ENCODE data around the gene IL17RD.

IL17RD gene

DNA sequence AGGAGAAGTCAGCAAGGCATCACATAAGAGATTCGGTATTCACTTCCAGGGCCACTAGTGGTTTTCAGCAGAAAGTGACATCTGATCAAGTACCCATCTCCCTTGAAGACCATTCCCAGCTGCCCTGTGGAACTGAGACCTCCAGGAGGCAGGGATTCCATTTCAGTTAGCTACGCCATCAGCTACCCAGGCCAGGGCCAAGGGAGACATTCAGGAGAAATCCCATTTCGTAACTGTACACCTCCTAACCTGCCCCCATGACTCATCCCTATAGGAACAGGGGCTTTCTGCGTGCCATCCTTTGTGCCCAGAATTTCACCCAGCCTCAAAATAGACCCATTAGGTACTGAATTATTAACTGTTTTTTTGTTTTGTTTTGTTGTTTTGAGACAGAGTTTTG, 79.9 kb downstream of the IL17RD start:
- TF ChIP-seq GATA2 (IDR thresholded peaks at IDR 0.05; ENCODE audit: low read depth, low read length) (no peak), GATA3 (IDR thresholded peaks at IDR 0.05; ENCODE audit: low read depth, low read length) (no peak)

DNA sequence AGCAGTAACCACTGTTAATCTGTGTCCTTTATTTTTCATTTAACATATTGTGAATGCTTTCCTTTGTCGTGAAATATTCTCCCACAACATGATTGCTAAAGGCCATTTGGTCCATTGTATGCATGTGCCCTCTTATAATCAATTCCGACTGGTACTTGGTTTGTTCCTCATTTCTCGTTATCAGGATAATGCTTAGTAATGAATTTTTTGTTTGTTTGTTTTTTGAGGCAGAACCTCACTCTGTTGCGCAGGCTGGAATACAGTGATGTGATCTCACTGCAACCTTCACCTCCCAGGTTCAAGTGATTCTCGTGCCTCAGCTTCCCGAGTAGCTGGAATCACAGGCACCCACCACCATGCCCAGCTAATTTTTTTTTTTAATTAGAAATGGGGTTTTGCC, 82.7 kb downstream of the IL17RD start:
- no peak for TF ChIP-seq GATA3 (IDR thresholded peaks at IDR 0.05; ENCODE audit: low read depth, low read length)
- no peak for TF ChIP-seq GATA2 (IDR thresholded peaks at IDR 0.05; ENCODE audit: low read depth, low read length)

DNA sequence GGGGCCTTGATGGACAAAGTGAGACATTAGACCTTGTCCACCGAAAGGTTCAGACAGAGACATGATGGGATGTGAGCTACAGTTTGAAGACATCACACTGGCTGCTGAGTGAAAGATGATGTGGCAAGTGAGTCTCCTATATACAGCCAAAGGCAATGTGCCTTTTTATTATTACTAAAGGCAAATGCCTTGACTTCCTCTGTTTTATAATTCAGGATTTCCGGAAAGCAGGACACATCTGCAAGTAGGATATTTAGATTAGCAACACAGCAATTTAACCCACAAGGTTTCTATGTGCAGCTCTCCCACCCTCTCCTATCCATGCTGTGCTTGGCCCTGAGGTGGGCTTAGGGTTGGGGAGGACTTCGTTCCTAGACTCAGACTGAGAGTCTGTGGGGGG, 84.0 kb downstream of the IL17RD start:
- TF ChIP-seq GATA3 (IDR thresholded peaks at IDR 0.05; ENCODE audit: low read depth, low read length) (no peak), GATA2 (IDR thresholded peaks at IDR 0.05; ENCODE audit: low read depth, low read length) (no peak)

DNA sequence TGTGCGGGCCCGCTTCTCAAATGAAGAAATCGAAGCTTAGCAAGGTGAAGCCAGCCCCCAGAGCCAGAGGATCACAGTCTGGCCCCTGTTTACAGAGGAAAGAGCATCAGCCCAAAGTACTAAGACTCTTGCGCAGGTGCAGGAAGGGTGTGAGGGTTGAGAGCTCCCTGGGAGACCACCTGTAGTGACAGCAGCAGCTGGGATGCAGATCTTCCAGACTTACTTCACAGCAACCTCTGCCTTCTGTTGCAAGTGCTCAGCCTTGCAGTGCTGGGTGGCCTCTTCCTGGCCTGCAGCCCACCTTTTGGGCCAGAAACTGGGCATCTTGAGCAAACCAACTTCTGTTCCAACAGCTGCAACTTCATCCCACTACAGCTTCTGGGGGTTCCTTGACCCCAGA, 85.0 kb downstream of the IL17RD start:
- TF ChIP-seq GATA3 (IDR thresholded peaks at IDR 0.05; ENCODE audit: low read depth, low read length) (no peak), GATA2 (IDR thresholded peaks at IDR 0.05; ENCODE audit: low read depth, low read length) (no peak)

DNA sequence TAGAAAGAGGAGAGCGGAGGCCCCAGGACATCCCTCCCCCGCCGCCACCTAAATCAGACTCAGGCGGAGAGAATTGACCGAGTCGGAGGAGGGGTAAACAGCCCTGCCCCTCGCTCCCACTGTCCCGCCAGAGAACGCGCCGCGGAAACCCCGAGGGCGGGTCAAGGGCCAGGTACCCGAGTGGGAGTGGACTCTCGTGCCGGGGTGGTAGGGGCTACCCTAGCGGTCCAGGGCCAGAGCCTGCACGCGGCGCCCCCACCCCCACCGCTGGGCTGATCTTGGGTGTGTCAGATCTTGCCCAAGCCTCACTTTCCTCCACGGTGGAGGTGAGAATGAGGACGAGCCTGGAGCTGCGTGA, 85.7 kb downstream of the IL17RD start:
- no peak for TF ChIP-seq GATA3 (IDR thresholded peaks at IDR 0.05; ENCODE audit: low read depth, low read length)
- TF ChIP-seq GATA2 (IDR thresholded peaks at IDR 0.05; ENCODE audit: low read depth, low read length): no peak

DNA sequence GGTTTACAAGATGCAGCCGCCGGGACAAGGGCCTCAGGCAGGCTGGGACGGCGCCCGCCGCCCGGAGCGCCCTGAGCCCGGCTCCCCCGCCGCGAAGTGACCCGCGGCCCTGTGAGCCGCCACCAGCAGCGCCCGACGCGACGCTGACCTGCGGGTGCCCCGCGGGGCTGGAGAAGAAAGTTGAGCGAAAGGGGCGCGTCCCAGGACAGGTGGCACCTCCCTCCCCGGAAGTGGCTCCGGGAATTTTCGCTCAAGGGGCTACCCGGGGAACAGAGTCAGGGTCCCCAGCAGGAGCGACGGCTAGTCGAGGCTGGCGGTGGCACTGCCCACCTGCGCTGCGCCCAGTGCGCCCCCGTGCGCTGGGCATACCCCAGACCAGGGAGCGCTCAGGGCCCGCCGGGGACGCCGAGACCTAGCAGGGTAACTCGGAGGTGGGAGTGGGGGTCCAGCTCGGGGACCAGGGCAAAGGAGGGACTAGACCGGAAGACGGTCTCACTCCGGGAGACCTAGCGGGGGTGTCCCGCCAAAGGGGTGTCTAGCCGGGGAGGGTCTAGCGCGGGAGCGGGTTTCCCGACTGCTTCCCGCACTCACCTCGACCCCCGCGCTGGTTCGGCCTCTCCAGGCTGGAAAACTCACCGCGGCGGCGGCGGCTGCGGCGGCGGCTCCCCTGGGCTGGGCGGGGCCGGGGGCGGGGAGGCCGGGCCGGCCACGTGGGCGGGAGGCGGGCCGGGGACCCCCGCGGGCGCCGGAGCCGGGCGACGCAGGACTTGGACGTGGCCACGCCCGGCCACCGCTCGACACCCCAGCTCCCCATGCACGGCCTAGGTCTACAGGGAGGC, 86.3 kb downstream of the IL17RD start:
- TF ChIP-seq GATA3 (IDR thresholded peaks at IDR 0.05; ENCODE audit: low read depth, low read length): no peak
- TF ChIP-seq GATA2 (IDR thresholded peaks at IDR 0.05; ENCODE audit: low read depth, low read length): no peak

DNA sequence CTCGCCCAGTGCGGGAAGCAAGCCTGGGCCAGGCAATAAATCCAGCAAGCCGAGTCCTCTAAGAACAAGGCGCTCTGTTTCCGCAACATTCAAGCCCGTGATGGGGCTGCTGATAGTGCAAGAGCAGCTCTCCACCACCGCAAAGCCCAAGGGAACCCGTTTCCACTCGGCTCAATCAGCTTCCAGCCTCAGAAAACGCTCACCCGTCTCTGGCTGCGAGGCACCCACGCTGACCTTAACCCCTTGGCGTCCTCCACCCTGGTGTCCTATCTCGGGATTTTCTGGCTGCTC, 86.9 kb downstream of the IL17RD start:
- TF ChIP-seq GATA2 (IDR thresholded peaks at IDR 0.05; ENCODE audit: low read depth, low read length): peak; percentile 89
- no peak for TF ChIP-seq GATA3 (IDR thresholded peaks at IDR 0.05; ENCODE audit: low read depth, low read length)

DNA sequence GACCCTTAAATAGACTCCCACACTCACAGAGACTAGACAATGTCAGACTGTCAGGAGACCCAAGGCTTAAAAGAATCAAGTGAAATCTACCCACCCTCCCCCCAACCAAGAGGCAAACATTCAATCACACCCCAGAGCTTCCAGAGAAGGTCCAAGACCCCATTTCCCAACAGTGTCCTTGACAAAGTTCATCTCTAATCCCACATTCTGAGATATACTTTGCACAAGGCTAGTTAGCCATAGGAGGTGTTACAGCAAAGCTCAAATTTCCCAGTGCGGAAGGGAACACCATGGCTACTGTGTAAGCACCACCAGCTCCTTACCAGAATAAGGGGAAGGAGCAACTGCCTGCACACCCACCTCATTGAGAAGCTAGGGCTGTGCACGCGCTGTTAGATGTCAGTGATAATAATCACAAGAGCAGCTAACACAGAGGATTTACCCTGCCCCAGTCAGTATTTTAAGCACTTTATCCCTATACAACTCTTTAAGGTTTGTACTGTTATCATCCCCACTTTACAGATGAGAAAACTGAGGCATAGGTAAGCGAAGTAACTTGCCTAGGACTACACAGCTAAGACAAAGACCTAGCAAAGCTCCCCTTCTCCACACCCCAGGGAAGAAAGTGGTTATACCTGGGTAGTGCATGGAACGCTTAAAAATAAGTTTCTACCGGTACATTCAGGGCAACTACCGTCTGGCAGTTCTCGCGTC, 87.4 kb downstream of the IL17RD start:
- TF ChIP-seq GATA2 (IDR thresholded peaks at IDR 0.05; ENCODE audit: low read depth, low read length): no peak
- TF ChIP-seq GATA3 (IDR thresholded peaks at IDR 0.05; ENCODE audit: low read depth, low read length): no peak

DNA sequence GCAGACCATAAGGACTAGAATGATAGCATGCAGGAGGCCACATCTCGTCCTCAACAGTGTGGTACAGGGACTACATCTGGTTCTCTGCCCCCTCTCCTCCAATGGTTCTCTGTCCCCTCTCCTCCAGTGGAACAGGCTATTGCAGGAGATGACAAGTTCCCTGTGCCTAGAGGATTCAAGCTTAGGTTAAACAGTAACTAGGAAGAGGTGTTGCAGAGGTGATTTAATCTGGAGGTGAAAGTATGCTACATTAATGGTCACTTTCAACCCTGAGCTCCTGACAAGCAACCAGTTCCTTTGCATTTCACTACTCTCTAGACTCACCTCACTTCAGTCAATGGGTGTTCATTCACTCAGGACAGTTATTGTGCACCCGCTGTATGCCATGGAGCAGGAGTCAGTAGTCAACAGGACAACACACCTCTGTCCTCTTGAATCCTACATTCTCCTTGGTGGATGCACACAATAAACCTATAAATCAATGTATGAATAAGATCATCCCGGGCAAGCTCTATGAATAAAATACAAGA, 88.7 kb downstream of the IL17RD start:
- TF ChIP-seq GATA3 (IDR thresholded peaks at IDR 0.05; ENCODE audit: low read depth, low read length): no peak
- TF ChIP-seq GATA2 (IDR thresholded peaks at IDR 0.05; ENCODE audit: low read depth, low read length): no peak

DNA sequence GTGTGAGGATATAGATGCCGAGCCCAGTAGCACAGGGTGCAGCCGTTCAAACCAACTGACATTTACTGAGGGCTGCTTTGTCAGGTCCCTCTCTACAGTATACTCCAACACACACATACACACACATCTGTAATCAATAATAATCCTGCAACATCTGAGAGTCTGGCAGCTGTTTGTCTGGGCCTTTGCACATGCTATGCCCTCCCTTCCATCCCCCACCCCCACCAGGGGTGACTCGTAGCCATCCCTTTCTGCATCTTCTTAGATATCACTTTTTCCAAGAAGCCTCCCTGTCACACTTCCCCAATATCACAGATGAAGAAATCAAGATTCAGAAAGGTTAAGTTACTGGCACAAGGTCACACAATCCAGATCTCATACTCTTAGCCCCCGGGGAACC, 91.0 kb downstream of the IL17RD start:
- no peak for TF ChIP-seq GATA2 (IDR thresholded peaks at IDR 0.05; ENCODE audit: low read depth, low read length)
- TF ChIP-seq GATA3 (IDR thresholded peaks at IDR 0.05; ENCODE audit: low read depth, low read length): no peak

DNA sequence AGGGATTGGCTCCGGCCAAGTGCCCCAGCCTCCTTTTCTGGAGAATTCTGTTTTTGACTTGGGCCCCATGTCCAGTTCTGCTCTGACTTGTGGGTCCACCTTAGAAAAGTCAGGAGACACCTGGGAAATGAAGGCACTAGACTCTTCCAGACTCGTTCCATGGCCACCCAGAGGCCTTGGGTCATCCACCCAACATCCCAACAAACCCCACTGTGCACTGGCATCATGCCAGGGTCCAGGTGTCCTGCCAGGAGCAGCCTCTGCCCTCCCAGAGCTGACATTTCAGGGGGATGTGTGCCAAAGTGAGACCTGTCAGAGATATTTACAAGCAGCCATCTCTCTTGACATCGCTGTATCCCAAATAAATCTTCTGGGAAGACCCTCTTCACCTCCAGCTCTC, 91.5 kb downstream of the IL17RD start:
- TF ChIP-seq GATA2 (IDR thresholded peaks at IDR 0.05; ENCODE audit: low read depth, low read length) (no peak), GATA3 (IDR thresholded peaks at IDR 0.05; ENCODE audit: low read depth, low read length) (no peak)

DNA sequence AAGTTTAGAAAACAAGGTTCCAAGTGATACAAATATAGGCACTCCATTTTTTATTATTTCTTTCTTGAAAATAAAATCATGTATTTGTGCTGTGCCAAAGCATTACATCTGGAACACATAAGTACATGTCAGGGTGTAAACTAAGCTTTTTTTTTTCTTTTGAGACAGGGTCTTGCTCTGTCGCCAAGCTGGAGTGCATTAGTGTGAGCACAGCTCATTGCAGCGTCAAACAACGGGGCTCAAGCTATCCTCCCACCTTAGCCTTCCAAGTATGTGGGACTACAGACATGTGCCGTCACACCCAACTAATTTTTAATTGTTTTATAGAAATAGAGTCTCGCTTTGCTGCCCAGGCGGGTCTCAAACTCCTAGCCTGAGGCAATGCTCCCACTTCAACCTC, 95.7 kb downstream of the IL17RD start:
- TF ChIP-seq GATA3 (IDR thresholded peaks at IDR 0.05; ENCODE audit: low read depth, low read length): no peak
- no peak for TF ChIP-seq GATA2 (IDR thresholded peaks at IDR 0.05; ENCODE audit: low read depth, low read length)

DNA sequence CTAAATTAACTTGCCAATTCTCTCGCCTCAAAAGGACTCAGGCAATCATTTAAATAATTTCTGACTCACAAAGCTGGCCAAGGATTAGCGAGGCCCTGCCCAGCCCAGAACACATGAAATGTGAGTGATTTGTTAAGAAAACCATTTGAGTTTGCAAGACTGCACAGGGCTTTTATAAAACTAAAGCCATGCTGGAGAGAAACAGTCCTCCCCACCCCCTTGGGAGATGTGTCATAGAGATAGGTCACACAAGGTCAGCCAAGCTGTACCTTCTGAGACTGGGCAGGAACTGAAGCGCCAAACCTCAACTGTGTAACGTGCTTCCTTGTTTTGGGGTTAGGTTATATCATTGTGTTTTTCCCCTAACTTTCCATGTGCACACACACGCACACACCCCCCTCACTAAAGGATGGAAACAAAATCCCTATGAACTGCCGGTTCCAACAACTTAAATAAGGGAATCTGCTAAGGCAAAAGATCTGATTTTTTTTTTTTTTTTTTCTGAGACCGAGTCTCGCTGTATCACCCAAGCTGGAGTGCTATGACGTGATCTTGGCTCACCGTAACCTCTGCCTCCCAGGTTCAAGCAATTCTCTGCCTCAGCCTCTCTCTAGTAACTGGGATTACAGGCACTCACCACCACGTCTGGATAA, 96.6 kb downstream of the IL17RD start:
- TF ChIP-seq GATA2 (IDR thresholded peaks at IDR 0.05; ENCODE audit: low read depth, low read length) (no peak), GATA3 (IDR thresholded peaks at IDR 0.05; ENCODE audit: low read depth, low read length) (no peak)

DNA sequence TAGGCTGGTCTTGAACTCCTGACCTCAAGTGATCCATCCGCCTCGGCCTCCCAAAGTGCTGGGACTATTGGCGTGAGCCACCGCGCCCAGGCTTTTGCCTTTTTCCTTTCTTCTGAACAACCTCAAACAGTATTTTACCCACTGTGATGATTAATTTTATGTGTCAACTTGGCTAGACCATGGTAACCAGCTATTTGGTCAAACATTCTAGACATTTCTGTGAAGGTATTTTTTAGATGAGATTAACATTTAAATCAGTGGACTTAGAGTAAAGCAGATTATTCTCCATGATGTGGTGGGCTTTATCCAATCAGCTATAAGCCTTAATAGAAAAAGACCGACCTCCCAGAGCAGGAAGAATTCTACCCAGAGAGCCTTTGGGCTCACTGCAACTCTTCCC, 98.7 kb downstream of the IL17RD start:
- no peak for TF ChIP-seq GATA3 (IDR thresholded peaks at IDR 0.05; ENCODE audit: low read depth, low read length)
- TF ChIP-seq GATA2 (IDR thresholded peaks at IDR 0.05; ENCODE audit: low read depth, low read length): no peak

DNA sequence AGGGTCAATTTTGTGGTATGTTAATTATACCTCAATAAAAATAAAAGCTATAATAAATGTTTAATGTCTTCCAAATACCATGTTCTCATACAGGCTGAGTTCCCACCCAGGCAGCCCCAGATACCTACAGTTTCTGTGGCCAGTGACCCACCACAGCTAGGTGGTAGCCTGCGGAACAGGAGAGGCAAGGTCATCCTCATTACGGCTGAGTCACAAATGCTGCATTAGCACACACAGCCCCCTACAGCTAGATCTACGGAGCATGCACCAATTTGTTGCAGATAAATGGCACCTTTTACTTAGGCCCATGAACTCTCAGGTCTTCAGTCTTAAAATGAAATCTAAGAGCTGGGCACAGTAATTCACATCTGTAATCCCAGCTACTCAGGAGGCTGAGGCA, 99.6 kb downstream of the IL17RD start:
- TF ChIP-seq GATA2 (IDR thresholded peaks at IDR 0.05; ENCODE audit: low read depth, low read length) (no peak), GATA3 (IDR thresholded peaks at IDR 0.05; ENCODE audit: low read depth, low read length) (no peak)
